ENCODE measurements around the gene TBP.

Gene TBP

DNA sequence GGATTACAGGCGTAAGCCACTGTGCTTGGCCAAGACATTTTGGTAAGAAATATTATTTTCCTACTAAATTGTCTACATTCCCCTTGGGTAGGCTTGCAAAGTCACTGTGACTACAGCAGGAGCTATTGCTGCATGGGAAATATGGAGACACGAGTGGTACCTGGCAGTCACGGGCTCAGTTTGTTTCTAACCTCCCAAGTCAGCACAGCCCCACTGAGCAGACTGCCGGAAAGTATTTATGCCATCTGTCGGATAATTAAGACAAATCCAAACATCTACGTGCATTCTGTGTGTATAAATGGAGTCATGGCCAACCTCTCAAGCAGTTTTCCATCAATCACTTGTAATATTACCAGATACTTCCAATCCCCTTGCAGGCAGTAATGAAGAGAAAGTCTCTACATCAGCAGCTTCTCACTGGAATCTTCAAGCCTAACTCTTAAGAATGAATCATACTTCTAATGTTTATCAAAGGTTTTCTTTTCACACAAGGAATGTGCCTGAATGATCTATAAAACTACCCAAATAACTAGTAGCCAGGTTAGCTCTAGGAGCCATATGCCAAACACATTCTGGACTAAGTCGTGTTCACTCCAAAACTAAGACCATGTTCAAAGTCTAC, 21.2 kb upstream of the TBP start:
- Histone ChIP-seq H3K4me2 (ENCODE audit: insufficient read depth, low read length) (no peak overlapping the region), H3K9me3 (ENCODE audit: insufficient read depth, low read length, severe bottlenecking) (no peaks in the 10 kb centered on the region), H2AFZ (ENCODE audit: low read depth, low read length) (no peak overlapping the region), H3K4me1 (ENCODE audit: insufficient read depth, low read length) (no peaks in the 10 kb centered on the region), H4K20me1 (ENCODE audit: insufficient read depth, low read length) (peaks cover 36% of the 10 kb centered on the region), H3K9ac (ENCODE audit: low read depth, low read length) (no peak overlapping the region), H3K36me3 (ENCODE audit: insufficient read depth, low read length) (peaks cover 48% of the 10 kb centered on the region), H3K79me2 (ENCODE audit: insufficient read depth, low read length) (no peaks in the 10 kb centered on the region; the same call in 1 of the 2 replicates), H3K4me3 (ENCODE audit: low read depth in 1 of 2, low read length in 2 of 2) (no peak overlapping the region), H3K27me3 (ENCODE audit: insufficient read depth, low read length, poor library complexity) (no peaks in the 10 kb centered on the region), H3K27ac (ENCODE audit: low read length) (no peak overlapping the region)
- DNase-seq (no peak), ATAC-seq (ENCODE audit: insufficient read depth, low read depth) (no peak)
- TF ChIP-seq CTCF (IDR thresholded peaks at IDR 0.05; ENCODE audit: borderline replicate concordance, extremely low read depth, low read length, poor library complexity, severe bottlenecking) = no peak
- no peak for TF ChIP-seq EZH2 (IDR thresholded peaks at IDR 0.05; ENCODE audit: borderline replicate concordance, low read depth, low read length, severe bottlenecking)

DNA sequence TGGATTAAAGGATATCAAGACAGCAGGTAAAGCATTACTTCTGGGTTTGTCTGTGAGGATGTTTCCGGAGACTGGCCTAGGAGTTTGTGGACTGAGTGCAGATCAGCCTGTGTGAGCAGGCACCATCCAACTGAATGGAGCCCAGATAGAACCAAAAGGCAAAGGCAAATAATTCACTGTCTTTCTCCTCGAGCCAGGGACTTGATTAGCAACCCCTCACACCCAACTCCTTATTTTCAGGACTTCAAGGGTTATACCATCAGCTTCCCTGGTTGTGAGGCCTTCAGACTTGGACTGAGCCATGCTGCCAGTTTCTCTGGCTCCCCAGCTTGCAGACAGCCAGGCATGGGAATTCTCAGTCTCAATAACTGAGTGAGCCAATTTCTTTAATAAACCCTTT, 20.4 kb upstream of the TBP start:
- no peak overlapping the region for H3K27ac ChIP-seq (ENCODE audit: low read length)

DNA sequence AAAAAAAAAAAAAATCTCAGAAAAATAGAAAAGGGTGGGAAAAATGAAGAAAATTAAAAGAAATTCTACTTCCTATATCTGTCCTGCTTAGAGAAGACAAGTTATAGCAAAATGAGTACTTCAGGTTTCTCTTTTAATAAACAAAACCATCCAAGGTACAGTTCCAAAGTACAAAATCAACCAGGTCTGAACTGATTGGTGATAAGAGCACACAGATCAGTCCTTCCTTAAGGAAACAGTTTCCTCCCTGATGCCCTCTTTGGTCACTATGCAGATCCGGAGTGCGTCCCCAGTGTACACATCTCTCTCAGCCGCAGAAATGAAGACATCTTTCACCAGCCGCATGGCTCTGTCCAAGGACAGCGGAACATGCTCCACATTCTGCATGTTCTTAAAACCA, 19.2 kb upstream of the TBP start:
- H3K79me2 ChIP-seq (ENCODE audit: insufficient read depth, low read length) = peaks cover 13% of the 10 kb centered on the region
- H3K9ac ChIP-seq (ENCODE audit: low read depth, low read length) = no peak overlapping the region
- ATAC-seq (ENCODE audit: insufficient read depth, low read depth) = no peak
- TF ChIP-seq EZH2 (IDR thresholded peaks at IDR 0.05; ENCODE audit: borderline replicate concordance, low read depth, low read length, severe bottlenecking) = no peak
- TF ChIP-seq CTCF (IDR thresholded peaks at IDR 0.05; ENCODE audit: borderline replicate concordance, extremely low read depth, low read length, poor library complexity, severe bottlenecking) = no peak
- DNase-seq = no peak
- peaks cover 37% of the 10 kb centered on the region for H4K20me1 ChIP-seq (ENCODE audit: insufficient read depth, low read length)
- no peak overlapping the region for H3K4me2 ChIP-seq (ENCODE audit: insufficient read depth, low read length)
- no peaks in the 10 kb centered on the region for H3K9me3 ChIP-seq (ENCODE audit: insufficient read depth, low read length, severe bottlenecking)
- no peak overlapping the region for H3K27ac ChIP-seq (ENCODE audit: low read length)
- no peak overlapping the region for H3K4me3 ChIP-seq (ENCODE audit: low read depth in 1 of 2, low read length in 2 of 2)
- H2AFZ ChIP-seq (ENCODE audit: low read depth, low read length) = no peak overlapping the region
- H3K36me3 ChIP-seq (ENCODE audit: insufficient read depth, low read length) = peaks cover 69% of the 10 kb centered on the region
- H3K27me3 ChIP-seq (ENCODE audit: insufficient read depth, low read length, poor library complexity) = no peaks in the 10 kb centered on the region
- H3K4me1 ChIP-seq (ENCODE audit: insufficient read depth, low read length) = no peaks in the 10 kb centered on the region

More for the DNA sequence above, 20.4 kb upstream of the TBP start:
- no peak overlapping the region for H3K4me2 ChIP-seq (ENCODE audit: insufficient read depth, low read length)
- no peaks in the 10 kb centered on the region for H3K4me1 ChIP-seq (ENCODE audit: insufficient read depth, low read length)
- TF ChIP-seq EZH2 (IDR thresholded peaks at IDR 0.05; ENCODE audit: borderline replicate concordance, low read depth, low read length, severe bottlenecking) (no peak), CTCF (IDR thresholded peaks at IDR 0.05; ENCODE audit: borderline replicate concordance, extremely low read depth, low read length, poor library complexity, severe bottlenecking) (no peak)
- no peak for DNase-seq
- H3K79me2 ChIP-seq (ENCODE audit: insufficient read depth, low read length) = peaks cover 2% of the 10 kb centered on the region
- no peak overlapping the region for H3K9ac ChIP-seq (ENCODE audit: low read depth, low read length)
- H3K4me3 ChIP-seq (ENCODE audit: low read depth in 1 of 2, low read length in 2 of 2) = no peak overlapping the region
- peaks cover 36% of the 10 kb centered on the region for H4K20me1 ChIP-seq (ENCODE audit: insufficient read depth, low read length)
- ATAC-seq (ENCODE audit: insufficient read depth, low read depth) = no peak
- H3K36me3 ChIP-seq (ENCODE audit: insufficient read depth, low read length) = peaks cover 56% of the 10 kb centered on the region
- H3K27me3 ChIP-seq (ENCODE audit: insufficient read depth, low read length, poor library complexity) = no peaks in the 10 kb centered on the region
- no peaks in the 10 kb centered on the region for H3K9me3 ChIP-seq (ENCODE audit: insufficient read depth, low read length, severe bottlenecking)
- no peak overlapping the region for H2AFZ ChIP-seq (ENCODE audit: low read depth, low read length)
